ENCODE results near the gene COX5B. TPM values are rescaled to one million over a fixed set of nuclear protein-coding genes. Genes with fewer than 3 reads are reported as not detected.

The COX5B gene
- total RNA-seq, 4 donors from 2014 or later: 464 to 811 (median 612) TPM

DNA sequence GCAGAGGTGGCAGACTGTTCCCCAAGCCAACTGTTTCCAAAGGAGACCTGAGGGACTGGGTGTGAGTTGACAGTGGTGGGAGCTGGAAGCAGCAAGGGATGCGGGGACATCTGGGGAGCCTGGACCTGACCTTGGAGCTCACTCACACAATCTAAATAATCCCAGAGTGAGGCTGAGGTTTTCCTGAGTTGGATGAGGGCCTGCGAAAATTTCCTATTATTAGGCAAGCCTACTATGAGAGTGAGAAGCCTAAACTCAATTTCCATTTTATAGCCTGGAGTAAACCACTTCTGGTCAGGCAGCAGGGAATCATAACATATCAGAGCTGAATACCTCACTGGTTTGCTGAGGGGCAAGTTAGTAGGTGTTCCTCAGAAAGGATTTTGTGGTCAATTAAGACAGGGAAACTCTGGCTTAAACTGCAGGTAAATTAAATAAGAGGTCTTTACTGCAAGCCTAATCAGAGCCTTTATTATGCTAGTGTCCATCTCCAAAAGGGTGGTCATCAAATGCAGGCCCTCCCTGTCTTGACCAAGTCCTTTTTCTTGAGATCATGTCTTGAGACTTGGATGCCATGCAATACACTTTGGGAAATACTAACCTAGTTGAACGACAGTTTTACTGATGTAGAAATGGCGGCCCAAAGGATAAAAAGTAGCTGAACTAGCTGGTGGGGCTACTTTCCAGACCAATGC, 1.7 kb upstream of the COX5B start:
- Histone ChIP-seq H3K36me3 (peaks cover 0 to 21% (median 8%) of the 10 kb centered on the region in 4 donors), H3K4me3 (no peak overlapping the region), H3K27ac (peak overlapping the region in 1 of 4 donors; percentile 95), H3K9me3 (no peaks in the 10 kb centered on the region), H3K4me1 (peaks cover 15 to 35% (median 26%) of the 10 kb centered on the region in 4 donors), H3K27me3 (peaks cover 10% of the 10 kb centered on the region)
- in situ Hi-C loops (cut with MboI; ENCODE audit: low pct_ligation_motif_present in 1 of 4, low pct_unique_long_range_greater_than_20kb in 1 of 4, low sequenced_read_pairs in 3 of 4): no loop called here
- TF ChIP-seq POLR2AphosphoS5 (IDR thresholded peaks at IDR 0.05): no peak
- no peak for TF ChIP-seq POLR2A (IDR thresholded peaks at IDR 0.05)
- TF ChIP-seq EP300 (IDR thresholded peaks at IDR 0.05; ENCODE audit: low read depth): no peak
- TF ChIP-seq, protein P1, sequence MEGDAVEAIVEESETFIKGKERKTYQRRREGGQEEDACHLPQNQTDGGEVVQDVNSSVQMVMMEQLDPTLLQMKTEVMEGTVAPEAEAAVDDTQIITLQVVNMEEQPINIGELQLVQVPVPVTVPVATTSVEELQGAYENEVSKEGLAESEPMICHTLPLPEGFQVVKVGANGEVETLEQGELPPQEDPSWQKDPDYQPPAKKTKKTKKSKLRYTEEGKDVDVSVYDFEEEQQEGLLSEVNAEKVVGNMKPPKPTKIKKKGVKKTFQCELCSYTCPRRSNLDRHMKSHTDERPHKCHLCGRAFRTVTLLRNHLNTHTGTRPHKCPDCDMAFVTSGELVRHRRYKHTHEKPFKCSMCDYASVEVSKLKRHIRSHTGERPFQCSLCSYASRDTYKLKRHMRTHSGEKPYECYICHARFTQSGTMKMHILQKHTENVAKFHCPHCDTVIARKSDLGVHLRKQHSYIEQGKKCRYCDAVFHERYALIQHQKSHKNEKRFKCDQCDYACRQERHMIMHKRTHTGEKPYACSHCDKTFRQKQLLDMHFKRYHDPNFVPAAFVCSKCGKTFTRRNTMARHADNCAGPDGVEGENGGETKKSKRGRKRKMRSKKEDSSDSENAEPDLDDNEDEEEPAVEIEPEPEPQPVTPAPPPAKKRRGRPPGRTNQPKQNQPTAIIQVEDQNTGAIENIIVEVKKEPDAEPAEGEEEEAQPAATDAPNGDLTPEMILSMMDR (IDR thresholded peaks at IDR 0.05): no peak
- no peak for DNase-seq
- 88 to 93% methylated on average over 2 to 4 of the region's 4 CpGs for WGBS, 2 donors (ENCODE audit: low coverage in 1 of 2)
- intact Hi-C loops (cut with DNase I; ENCODE audit: low total_unique reads): no loop called here

DNA sequence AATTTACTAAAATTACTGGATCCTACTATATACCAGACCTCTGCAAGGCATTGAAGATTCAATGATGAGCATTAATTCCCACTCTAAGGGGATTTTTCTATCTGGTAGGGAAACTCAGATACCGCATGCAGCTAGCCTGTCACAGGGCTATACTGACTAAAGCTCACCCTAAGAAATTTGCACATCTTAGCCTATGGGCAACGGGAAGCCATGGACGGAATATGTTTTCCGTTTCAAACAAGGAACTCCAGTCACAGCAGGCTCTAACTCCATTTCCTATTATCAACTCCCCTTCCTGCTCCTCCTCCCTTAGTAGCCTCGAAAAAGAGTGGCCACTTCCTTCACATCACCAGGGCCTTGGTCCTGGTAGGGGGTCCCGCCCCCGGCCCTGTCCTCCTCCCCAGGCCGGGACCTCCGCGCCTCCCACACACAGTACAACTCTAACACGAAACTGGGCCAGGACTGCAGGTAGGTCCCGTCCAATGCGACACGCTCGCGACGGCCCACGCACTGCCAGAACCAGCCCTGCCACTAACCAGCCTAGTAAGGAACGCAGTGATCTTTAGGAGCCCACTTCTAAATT, 659 bp upstream of the COX5B start:
- H3K27me3 ChIP-seq: peaks cover 4% of the 10 kb centered on the region
- intact Hi-C loops (cut with DNase I; ENCODE audit: low total_unique reads): no loop called here
- in situ Hi-C loops (cut with MboI; ENCODE audit: low pct_ligation_motif_present in 1 of 4, low pct_unique_long_range_greater_than_20kb in 1 of 4, low sequenced_read_pairs in 3 of 4): no loop called here
- H3K36me3 ChIP-seq: peaks cover 0 to 22% (median 9%) of the 10 kb centered on the region in 4 donors
- WGBS, 2 donors (ENCODE audit: low coverage in 1 of 2): 10 to 43% methylated on average over 3 to 19 of the region's 19 CpGs
- no peaks in the 10 kb centered on the region for H3K9me3 ChIP-seq
- TF ChIP-seq POLR2A (IDR thresholded peaks at IDR 0.05) (no peak), POLR2AphosphoS5 (IDR thresholded peaks at IDR 0.05) (no peak), EP300 (IDR thresholded peaks at IDR 0.05; ENCODE audit: low read depth) (no peak)
- TF ChIP-seq, protein P1 (IDR thresholded peaks at IDR 0.05): no peak
- H3K4me3 ChIP-seq: peak overlapping the region; percentile 10 to 98 (median 86)
- H3K4me1 ChIP-seq: peaks cover 15 to 46% (median 33%) of the 10 kb centered on the region in 4 donors
- DNase-seq: no peak
- peak overlapping the region; percentile 87 to 97 (median 93) for H3K27ac ChIP-seq

DNA sequence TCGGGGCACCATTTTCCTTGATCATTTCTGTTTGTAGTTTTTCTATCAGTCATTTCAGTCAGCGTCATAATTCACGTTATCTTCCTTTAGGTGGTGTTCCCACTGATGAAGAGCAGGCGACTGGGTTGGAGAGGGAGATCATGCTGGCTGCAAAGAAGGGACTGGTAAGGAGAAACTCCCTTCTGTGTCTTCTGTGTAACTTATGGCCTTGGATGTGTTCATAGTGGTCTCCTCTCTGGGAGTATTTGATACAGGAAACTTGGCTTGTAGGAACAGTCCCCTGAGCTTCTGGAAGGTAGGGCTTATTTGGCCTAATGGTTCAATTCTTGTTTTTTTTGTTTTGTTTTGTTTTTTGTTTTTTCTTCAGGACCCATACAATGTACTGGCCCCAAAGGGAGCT, 1.1 kb downstream of the COX5B start:
- Histone ChIP-seq H3K27me3 (no peaks in the 10 kb centered on the region), H3K4me3 (peak overlapping the region in 3 of 4 donors; percentile 83 to 98 (median 90)), H3K4me1 (peaks cover 15 to 46% (median 33%) of the 10 kb centered on the region in 4 donors), H3K36me3 (peaks cover 0 to 22% (median 9%) of the 10 kb centered on the region in 4 donors), H3K9me3 (no peaks in the 10 kb centered on the region), H3K27ac (peak overlapping the region; percentile 87 to 97 (median 93))
- TF ChIP-seq POLR2AphosphoS5 (IDR thresholded peaks at IDR 0.05): no peak
- no peak for TF ChIP-seq EP300 (IDR thresholded peaks at IDR 0.05; ENCODE audit: low read depth)
- TF ChIP-seq POLR2A (IDR thresholded peaks at IDR 0.05): no peak
- TF ChIP-seq, protein P1 (IDR thresholded peaks at IDR 0.05): no peak
- in situ Hi-C loops (cut with MboI; ENCODE audit: low pct_ligation_motif_present in 1 of 4, low pct_unique_long_range_greater_than_20kb in 1 of 4, low sequenced_read_pairs in 3 of 4) (no loop called here), intact Hi-C loops (cut with DNase I; ENCODE audit: low total_unique reads) (no loop called here)
- 75 to 78% methylated on average over 4 of the region's 4 CpGs for WGBS, 2 donors (ENCODE audit: low coverage in 1 of 2)
- DNase-seq: no peak

DNA sequence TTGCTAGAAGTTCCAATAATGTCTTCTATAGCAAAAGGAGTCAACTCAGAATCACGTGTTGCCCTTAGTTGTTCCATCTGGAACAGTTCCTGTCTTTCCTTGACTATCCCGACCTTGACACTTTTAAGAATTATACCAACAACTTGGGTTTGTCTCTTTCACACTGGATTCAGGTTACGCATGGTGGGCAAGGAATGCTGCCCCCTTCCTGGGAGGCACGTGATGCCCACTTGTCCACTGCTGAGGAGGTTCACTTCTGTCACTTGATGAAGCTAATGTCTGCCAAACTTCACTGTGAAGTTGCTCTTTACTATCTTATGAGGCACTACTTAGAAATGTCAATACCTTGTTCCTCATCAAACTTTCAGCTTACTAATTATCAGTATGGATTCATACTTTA, 5.3 kb downstream of the COX5B start:
- no peaks in the 10 kb centered on the region for H3K27me3 ChIP-seq
- no peak for DNase-seq
- no peaks in the 10 kb centered on the region for H3K9me3 ChIP-seq
- 80 to 86% methylated on average over 2 to 4 of the region's 4 CpGs for WGBS, 2 donors (ENCODE audit: low coverage in 1 of 2)
- intact Hi-C loops (cut with DNase I; ENCODE audit: low total_unique reads): no loop called here
- peak overlapping the region in 3 of 4 donors; percentile 64 to 95 (median 71) for H3K27ac ChIP-seq
- H3K36me3 ChIP-seq: peaks cover 0 to 22% (median 9%) of the 10 kb centered on the region in 4 donors
- no peak for TF ChIP-seq POLR2AphosphoS5 (IDR thresholded peaks at IDR 0.05)
- no peak for TF ChIP-seq EP300 (IDR thresholded peaks at IDR 0.05; ENCODE audit: low read depth)
- TF ChIP-seq, protein P1 (IDR thresholded peaks at IDR 0.05): no peak
- no peak for TF ChIP-seq POLR2A (IDR thresholded peaks at IDR 0.05)
- H3K4me3 ChIP-seq: no peak overlapping the region
- H3K4me1 ChIP-seq: peaks cover 10 to 37% (median 27%) of the 10 kb centered on the region in 4 donors
- in situ Hi-C loops (cut with MboI; ENCODE audit: low pct_ligation_motif_present in 1 of 4, low pct_unique_long_range_greater_than_20kb in 1 of 4, low sequenced_read_pairs in 3 of 4): loop anchor here in 1 of 4 donors (25.0 kb wide), 1 partner anchor 1589 kb away; no protein-coding TSS in a partner anchor
